NK-92 (cell line): ENCODE results near the gene GSTM5.
"Not testable (repeated sequence)": the region's sequence is repeated elsewhere in the genome, so short reads cannot be mapped to it uniquely, and the experiment has no call there.

Experiments used
- DNase-seq: peaks from one replicate; lab custom pipeline; 2025; ENCODE audit not compliant: unreplicated experiment; lab: John Stamatoyannopoulos, UW

Gene GSTM5

GRCh38 chr1:109711593-109712320 is at the start of gene GSTM5:
TSS of gene GSTM5 (plus strand) at chr1:109712251. CDS start at chr1:109712313, 62 bp downstream.
- DNase-seq, result not testable (repeated sequence)

GRCh38 chr1:109664671-109665070 is 47.4 kb upstream of the GSTM5 start:
- no peak for DNase-seq

- no peak for DNase-seq
Measured at GRCh38 chr1:109667452-109668122, 44.5 kb upstream of the GSTM5 start, which contains the start of gene GSTM2. TSS of gene GSTM2 (plus strand) at chr1:109668057. CDS start at chr1:109668116, 59 bp downstream.

GRCh38 chr1:109668123-109668775 is 43.8 kb upstream of the GSTM5 start:
- DNase-seq, result no peak

GRCh38 chr1:109669246-109669948 is 42.7 kb upstream of the GSTM5 start:
- no peak for DNase-seq

GRCh38 chr1:109669949-109670302 is 42.1 kb upstream of the GSTM5 start:
- DNase-seq, result not testable (repeated sequence)

GRCh38 chr1:109671067-109671466 is 41.0 kb upstream of the GSTM5 start:
- no peak for DNase-seq

GRCh38 chr1:109673861-109674260 is 38.2 kb upstream of the GSTM5 start:
- not testable (repeated sequence) for DNase-seq

- DNase-seq, result not testable (repeated sequence)
Measured at GRCh38 chr1:109676683-109677381, 35.2 kb upstream of the GSTM5 start.

GRCh38 chr1:109677459-109677858 is 34.6 kb upstream of the GSTM5 start:
- no peak for DNase-seq

GRCh38 chr1:109678637-109679036 is 33.4 kb upstream of the GSTM5 start:
- not testable (repeated sequence) for DNase-seq

- DNase-seq, result not testable (repeated sequence)
Measured at GRCh38 chr1:109684777-109685176, 27.3 kb upstream of the GSTM5 start.

GRCh38 chr1:109685399-109685798 is 26.7 kb upstream of the GSTM5 start:
- not testable (repeated sequence) for DNase-seq

GRCh38 chr1:109685890-109686289 is 26.2 kb upstream of the GSTM5 start:
- not testable (repeated sequence) for DNase-seq

- not testable (repeated sequence) for DNase-seq
Measured at GRCh38 chr1:109687109-109687508, 24.9 kb upstream of the GSTM5 start.

GRCh38 chr1:109687641-109688499 is 24.2 kb upstream of the GSTM5 start, which contains the start of gene GSTM1:
TSS of gene GSTM1 (plus strand) at chr1:109687817. CDS start at chr1:109687874, 57 bp downstream.
- no peak for DNase-seq

GRCh38 chr1:109689844-109690405 is 22.1 kb upstream of the GSTM5 start:
- no peak for DNase-seq

- DNase-seq, result no peak
Measured at GRCh38 chr1:109691759-109692158, 20.3 kb upstream of the GSTM5 start.

- DNase-seq, result not testable (repeated sequence)
Measured at GRCh38 chr1:109694400-109694799, 17.7 kb upstream of the GSTM5 start.
